Mucosa of descending colon (tissue), 3 donors: ENCODE results near the gene DDX17. TPM values are rescaled to one million over a fixed set of nuclear protein-coding genes. Genes with fewer than 3 reads are reported as not detected.

ENCODE experiments used
- ATAC-seq: fragments of 200-7000 bp; cut with Tn5 transposase; one replicate; pipeline ENCODE4 v1.9.1; 2020; ENCODE audit warnings: mild to moderate bottlenecking, moderate library complexity
- DNase-seq, 3 donors: peaks; one replicate each; pipeline ENCODE4 v3.0.0-alpha.2; 2020
- H3K36me3 ChIP-seq: fragments of 200-600 bp; one replicate; pipeline ENCODE4 v1.8.0; 2021; ENCODE audit warnings: low read depth, mild to moderate bottlenecking
- H3K4me1 ChIP-seq: fragments of 200-600 bp; one replicate; pipeline ENCODE4 v1.8.0; 2021; ENCODE audit warnings: low read depth, mild to moderate bottlenecking
- H3K4me3 ChIP-seq: fragments of 200-600 bp; one replicate; pipeline ENCODE4 v1.8.0; 2021; ENCODE audit warnings: mild to moderate bottlenecking
- H3K9me3 ChIP-seq: fragments of 200-600 bp; one replicate; pipeline ENCODE4 v1.8.0; 2021; ENCODE audit warnings: mild to moderate bottlenecking
- intact Hi-C, 2 donors: fragments of 100-400 bp; cut with DNase I in 1 of 2; cut with micrococcal nuclease in 1 of 2; formaldehyde crosslinking; loops; one replicate each; pipeline versions ENCODE4 v1.11.0 to v1.11.1; 2022; cut with DNase I, micrococcal nuclease
- total RNA-seq, 3 donors: library from RNA; stranded (reverse); fragmentation: NEBNext Ultra II Directional in 2 of 3; extraction: Animal tissue kit (Norgen Biotek cat#: 25700) in 2 of 3; gene quantifications; one replicate each; pipeline versions ENCODE4 v1.2.1 to v1.2.4, GENCODE V29; 2021 to 2023
- TF ChIP-seq, protein P1 (sequence below): fragments of 200-600 bp; IDR thresholded peaks from one replicate; pipeline ENCODE4 v1.8.0; 2022; ENCODE audit warnings: antibody characterized with exemption, mild to moderate bottlenecking
- donor health status: DM: no; HTN: no; CAD: no; lungs with moderate emphysema.
- donor health status: DM: no; HTN: no; CAD: no.
- donor health status: DM: no; HTN: yes; CAD: no.

Gene DDX17
- total RNA-seq, 3 donors from 2014 or later: 279 to 464 (median 363) TPM

DNA sequence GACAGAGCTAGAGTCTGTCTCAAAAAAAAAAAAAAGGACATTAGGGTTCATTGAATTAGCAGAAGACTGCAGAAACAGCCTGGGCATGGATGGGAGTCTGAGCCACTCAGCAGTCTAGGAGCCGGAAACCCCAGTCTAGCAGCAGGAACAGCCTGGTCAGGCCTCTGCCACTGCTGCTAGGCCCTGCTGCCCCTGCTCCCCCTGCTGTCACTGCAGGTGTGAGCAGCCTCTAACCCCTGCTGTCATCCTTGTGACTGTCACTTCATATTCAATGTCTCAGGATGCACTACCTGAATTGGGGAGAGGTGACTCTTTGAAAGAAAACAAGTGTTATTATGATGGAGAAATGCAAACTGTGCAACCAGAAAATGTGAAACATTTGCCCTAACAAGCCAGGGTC is 7.0 kb upstream of the DDX17 start:
- DNase-seq (peak in 2 of 3 donors; percentile 36 to 52), ATAC-seq (peak; percentile 81)

DNA sequence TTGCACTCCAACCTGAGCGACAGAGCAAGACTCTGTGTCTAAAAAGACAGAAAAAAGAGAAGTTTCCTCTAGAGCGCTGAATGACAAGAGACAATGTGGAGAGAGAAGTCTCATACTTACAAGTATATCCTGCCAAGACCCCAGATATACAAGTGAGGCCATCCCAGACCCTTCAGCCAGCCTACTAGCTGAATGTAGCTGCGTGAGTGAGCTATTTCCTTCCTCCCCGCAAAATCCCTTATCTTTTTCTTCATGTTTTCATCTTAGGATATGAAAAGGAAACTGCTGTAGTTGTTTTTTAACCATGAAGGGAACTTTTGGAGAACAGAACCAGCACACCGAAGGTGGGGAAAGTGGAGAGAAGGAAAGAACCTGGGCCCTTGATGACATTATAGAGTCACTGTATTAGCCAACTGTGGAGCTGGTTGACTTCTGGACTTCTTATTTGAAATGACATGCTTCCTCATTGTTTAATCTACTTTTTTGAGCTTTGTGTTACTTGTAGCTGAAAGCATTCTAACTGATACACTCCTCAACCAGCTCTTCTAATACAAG is 4.4 kb upstream of the DDX17 start:
- TF ChIP-seq, protein P1, sequence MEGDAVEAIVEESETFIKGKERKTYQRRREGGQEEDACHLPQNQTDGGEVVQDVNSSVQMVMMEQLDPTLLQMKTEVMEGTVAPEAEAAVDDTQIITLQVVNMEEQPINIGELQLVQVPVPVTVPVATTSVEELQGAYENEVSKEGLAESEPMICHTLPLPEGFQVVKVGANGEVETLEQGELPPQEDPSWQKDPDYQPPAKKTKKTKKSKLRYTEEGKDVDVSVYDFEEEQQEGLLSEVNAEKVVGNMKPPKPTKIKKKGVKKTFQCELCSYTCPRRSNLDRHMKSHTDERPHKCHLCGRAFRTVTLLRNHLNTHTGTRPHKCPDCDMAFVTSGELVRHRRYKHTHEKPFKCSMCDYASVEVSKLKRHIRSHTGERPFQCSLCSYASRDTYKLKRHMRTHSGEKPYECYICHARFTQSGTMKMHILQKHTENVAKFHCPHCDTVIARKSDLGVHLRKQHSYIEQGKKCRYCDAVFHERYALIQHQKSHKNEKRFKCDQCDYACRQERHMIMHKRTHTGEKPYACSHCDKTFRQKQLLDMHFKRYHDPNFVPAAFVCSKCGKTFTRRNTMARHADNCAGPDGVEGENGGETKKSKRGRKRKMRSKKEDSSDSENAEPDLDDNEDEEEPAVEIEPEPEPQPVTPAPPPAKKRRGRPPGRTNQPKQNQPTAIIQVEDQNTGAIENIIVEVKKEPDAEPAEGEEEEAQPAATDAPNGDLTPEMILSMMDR: no peak
- ATAC-seq (no peak), DNase-seq (no peak)
- Histone ChIP-seq H3K36me3 (peaks cover 4% of the 10 kb centered on the region), H3K9me3 (no peaks in the 10 kb centered on the region), H3K4me1 (no peaks in the 10 kb centered on the region), H3K4me3 (no peak overlapping the region)
- intact Hi-C loops: no loop called here

More for the DNA sequence above, 7.0 kb upstream of the DDX17 start:
- no peaks in the 10 kb centered on the region for H3K4me1 ChIP-seq
- H3K36me3 ChIP-seq: no peaks in the 10 kb centered on the region
- TF ChIP-seq, protein P1: no peak
- no peaks in the 10 kb centered on the region for H3K9me3 ChIP-seq
- no peak overlapping the region for H3K4me3 ChIP-seq
- intact Hi-C loops: no loop called here

DNA sequence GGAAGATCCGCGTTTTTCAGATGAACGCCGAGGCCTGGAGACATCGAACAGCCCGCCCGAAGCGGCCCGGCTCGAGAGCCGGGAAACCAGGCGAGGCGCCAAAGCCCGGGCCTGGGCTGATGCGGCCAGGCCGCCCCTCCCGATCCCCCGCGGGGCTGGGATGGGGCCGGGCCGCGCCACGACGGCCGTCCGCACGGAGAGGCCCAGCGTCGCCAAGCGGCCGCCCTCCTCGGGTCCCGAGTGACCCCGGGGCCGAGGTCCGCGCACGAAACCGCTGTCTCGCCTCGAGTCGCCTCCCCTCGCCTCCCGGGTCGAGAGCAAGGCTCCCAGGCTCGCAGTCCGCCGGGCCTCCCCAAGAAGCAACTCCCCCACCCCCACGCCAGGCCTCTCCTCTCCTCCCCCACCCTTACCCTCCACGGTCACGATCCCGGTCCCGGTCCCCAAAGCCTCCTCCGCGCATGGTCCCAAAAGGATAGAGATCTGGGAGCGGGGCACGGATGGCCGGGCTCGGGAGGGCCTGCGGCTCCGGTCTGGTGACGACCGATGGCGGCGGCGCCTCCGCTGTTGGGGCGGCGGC is 482 bp downstream of the DDX17 start:
- H3K9me3 ChIP-seq: no peaks in the 10 kb centered on the region
- DNase-seq (peak; percentile 80 to 83 (median 82)), ATAC-seq (peak; percentile 70)
- H3K36me3 ChIP-seq: peaks cover 4% of the 10 kb centered on the region
- TF ChIP-seq, protein P1: no peak
- peak overlapping the region; percentile 86 for H3K4me3 ChIP-seq
- peaks cover 28% of the 10 kb centered on the region for H3K4me1 ChIP-seq
- intact Hi-C loops: no loop called here

DNA sequence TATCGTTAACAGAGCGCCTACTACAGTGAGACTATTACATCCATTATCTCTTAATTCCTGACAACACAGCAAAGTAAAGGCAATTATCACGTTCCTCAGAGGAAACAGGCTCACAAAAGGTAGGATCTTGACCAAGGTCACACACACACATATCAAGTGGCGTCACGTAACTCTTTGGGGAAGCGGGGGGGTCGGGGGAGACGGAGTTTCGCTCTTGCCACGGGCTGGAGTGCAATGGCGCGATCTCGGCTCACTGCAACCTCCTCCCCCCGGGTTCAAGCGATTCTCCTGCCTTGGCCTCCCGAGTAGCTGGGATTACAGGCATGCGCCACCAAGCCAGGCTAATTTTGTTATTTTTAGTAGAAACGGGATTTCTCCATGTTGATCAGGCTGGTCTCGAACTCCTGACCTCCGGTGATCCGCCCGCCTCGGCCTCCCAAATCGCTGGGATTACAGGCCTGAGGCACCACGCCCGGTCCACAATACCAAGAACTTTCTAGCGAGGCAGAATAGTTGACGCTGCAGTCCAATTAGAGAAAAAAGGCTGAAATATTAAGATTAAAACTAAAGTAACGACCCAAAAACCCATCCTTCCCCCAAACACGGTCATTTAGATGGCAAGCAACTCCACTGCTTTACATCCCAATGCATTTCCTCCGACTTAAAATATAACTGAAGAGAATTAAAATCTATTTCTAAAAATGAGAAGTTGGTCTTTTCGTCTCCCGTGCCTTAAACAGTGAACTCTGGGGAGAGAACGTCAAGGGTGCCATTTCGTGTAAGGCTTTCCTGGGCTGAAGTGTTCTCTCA is 1.2 kb downstream of the DDX17 start:
- peak; percentile 63 to 77 (median 68) for DNase-seq
- H3K4me1 ChIP-seq: peaks cover 28% of the 10 kb centered on the region
- peak overlapping the region; percentile 86 for H3K4me3 ChIP-seq
- ATAC-seq: peak; percentile 6
- TF ChIP-seq, protein P1: no peak
- peaks cover 4% of the 10 kb centered on the region for H3K36me3 ChIP-seq
- intact Hi-C loops: no loop called here
- H3K9me3 ChIP-seq: no peaks in the 10 kb centered on the region

DNA sequence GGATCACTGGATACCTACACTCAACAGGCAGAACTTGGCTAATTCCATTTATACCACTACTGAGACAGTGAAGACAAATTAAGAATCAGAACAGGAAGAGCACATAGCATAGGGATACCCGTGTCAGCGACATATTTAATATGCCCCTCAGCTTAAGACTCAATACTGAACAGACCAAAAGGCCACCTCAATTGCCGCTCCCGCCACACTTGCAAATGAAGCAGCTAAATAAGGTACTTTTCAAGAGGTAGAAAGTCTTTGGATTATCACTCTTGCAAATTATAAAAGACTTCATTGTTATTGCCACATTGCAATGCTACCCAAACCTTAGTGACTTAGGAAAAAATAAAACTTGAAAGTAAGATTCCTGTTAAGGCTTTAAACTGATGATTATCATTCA is 3.1 kb downstream of the DDX17 start:
- Histone ChIP-seq H3K36me3 (peaks cover 13% of the 10 kb centered on the region), H3K4me3 (no peak overlapping the region), H3K4me1 (peaks cover 28% of the 10 kb centered on the region), H3K9me3 (no peaks in the 10 kb centered on the region)
- TF ChIP-seq, protein P1: no peak
- DNase-seq (no peak), ATAC-seq (no peak)
- intact Hi-C loops: no loop called here
